NT2/D1 (cell line): ENCODE measurements around the gene CHGA.

Experiments
- YY1 ChIP-seq: IDR thresholded peaks from 2 replicates; pipeline ENCODE4 v1.6.1; 2011; ENCODE audit not compliant: insufficient read length, insufficient read depth
- ZNF274 ChIP-seq: IDR thresholded peaks from 2 replicates; pipeline ENCODE4 v1.6.1; 2011; ENCODE audit warnings: mild to moderate bottlenecking, low read depth, low read length

DNA sequence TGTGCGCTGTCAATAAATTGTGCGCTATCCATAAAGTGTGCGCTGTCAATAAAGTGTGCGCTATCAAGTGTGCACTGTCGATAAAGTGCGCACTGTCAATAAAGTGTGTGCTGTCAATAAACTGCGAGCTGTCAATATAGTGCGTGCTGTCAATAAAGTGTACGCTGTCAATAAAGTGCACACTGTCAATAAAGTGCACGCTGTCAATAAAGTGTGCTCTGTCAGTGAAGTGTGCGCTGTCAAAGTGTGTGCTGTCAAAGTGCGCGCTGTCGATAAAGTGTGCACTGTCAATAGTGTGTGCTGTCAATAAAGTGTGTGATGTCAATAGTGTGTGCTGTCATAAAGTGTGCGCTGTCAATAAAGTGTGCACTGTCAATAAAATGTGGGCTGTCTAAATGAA, 2.9 kb upstream of the CHGA start:
- TF ChIP-seq YY1 (no peak), ZNF274 (no peak)
